ENCODE measurements around the gene CLCN4. TPM values are rescaled to one million over a fixed set of nuclear protein-coding genes. Genes with fewer than 3 reads are reported as not detected.

Gene CLCN4
- total and polyA plus RNA-seq, 8 donors, result 0.35 to 22.3 (median 2.7) TPM; not detected in 1

DNA sequence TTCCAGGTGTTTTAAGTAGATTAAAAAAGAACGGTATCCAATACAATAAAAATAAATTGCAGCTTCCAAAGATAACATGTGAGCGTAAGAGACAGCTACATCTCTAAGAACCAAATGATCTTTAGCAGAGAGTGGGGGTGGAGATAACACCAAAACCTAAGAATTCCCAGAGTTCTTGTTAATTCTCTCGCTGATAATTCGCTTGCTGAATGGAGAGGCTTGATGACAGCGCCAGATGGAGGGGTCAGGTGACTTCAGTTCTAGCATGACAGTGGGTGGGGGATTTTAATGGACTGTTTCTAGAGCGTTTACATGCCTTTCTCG is 2.3 kb downstream of the CLCN4 start:
- no peak overlapping the region for H3K4me3 ChIP-seq
- no peaks in the 10 kb centered on the region for H3K9me3 ChIP-seq
- intact Hi-C loops (cut with DNase I; ENCODE audit: low total_unique reads), result no loop called here
- peaks cover 0 to 26% (median 7%) of the 10 kb centered on the region in 4 donors for H3K4me1 ChIP-seq
- no peak for DNase-seq
- WGBS, 5 donors, result 57 to 81% (median 63%) methylated on average over 7 of the region's 7 CpGs
- TF ChIP-seq POLR2A (IDR thresholded peaks at IDR 0.05), result no peak
- TF ChIP-seq EP300 (IDR thresholded peaks at IDR 0.05), result no peak
- no peak for TF ChIP-seq CTCF (IDR thresholded peaks at IDR 0.05)
- no peak for TF ChIP-seq POLR2AphosphoS5 (IDR thresholded peaks at IDR 0.05)
- peaks cover 5 to 22% (median 6%) of the 10 kb centered on the region in 3 donors for H3K27me3 ChIP-seq
- H3K27ac ChIP-seq, result no peak overlapping the region
- H3K36me3 ChIP-seq, result no peaks in the 10 kb centered on the region

GRCh38 chrX:10160211-10160610 is 3.4 kb downstream of the CLCN4 start:
- Histone ChIP-seq H3K9me3 (no peaks in the 10 kb centered on the region), H3K4me1 (peaks cover 0 to 26% (median 8%) of the 10 kb centered on the region in 4 donors), H3K4me3 (no peak overlapping the region), H3K27ac (no peak overlapping the region), H3K36me3 (no peaks in the 10 kb centered on the region), H3K27me3 (peaks cover 5 to 22% (median 6%) of the 10 kb centered on the region in 3 donors)
- no peak for DNase-seq
- TF ChIP-seq CTCF (IDR thresholded peaks at IDR 0.05), result no peak
- TF ChIP-seq EP300 (IDR thresholded peaks at IDR 0.05), result no peak
- intact Hi-C loops (cut with DNase I; ENCODE audit: low total_unique reads), result no loop called here
- 55 to 76% (median 75%) methylated on average over 9 of the region's 9 CpGs for WGBS, 5 donors

DNA sequence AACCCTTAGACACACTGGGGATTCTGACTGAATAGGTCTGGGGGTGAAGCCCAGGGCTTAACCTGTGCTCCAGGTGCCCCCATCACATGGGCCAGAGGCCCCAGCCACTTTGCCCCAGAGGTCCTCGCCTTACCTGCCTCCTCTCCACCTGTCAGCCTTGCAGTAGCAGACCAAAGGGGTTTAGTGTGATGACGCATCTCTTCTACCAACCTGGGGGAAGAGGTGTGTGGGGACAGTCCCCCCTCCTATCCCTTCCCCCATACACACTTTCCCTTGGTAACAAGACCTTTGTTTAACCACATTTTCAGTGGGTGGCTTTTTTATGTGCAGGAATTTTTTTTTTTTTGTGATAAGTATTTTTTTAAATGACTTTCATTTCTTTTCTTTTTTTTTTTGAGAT is 6.3 kb downstream of the CLCN4 start:
- WGBS, 5 donors, result 63 to 100% (median 82%) methylated on average over 2 of the region's 2 CpGs
- Histone ChIP-seq H3K27me3 (peaks cover 5 to 12% (median 6%) of the 10 kb centered on the region in 3 donors), H3K36me3 (no peaks in the 10 kb centered on the region)

GRCh38 chrX:10164879-10165278 is 8.1 kb downstream of the CLCN4 start:
- DNase-seq, result no peak
- no peaks in the 10 kb centered on the region for H3K9me3 ChIP-seq
- peaks cover 0 to 18% (median 2%) of the 10 kb centered on the region in 4 donors for H3K4me1 ChIP-seq
- H3K27me3 ChIP-seq, result no peaks in the 10 kb centered on the region
- no peaks in the 10 kb centered on the region for H3K36me3 ChIP-seq
- no peak for TF ChIP-seq EP300 (IDR thresholded peaks at IDR 0.05)
- no peak for TF ChIP-seq CTCF (IDR thresholded peaks at IDR 0.05)
- no peak for TF ChIP-seq POLR2AphosphoS5 (IDR thresholded peaks at IDR 0.05)
- H3K27ac ChIP-seq, result no peak overlapping the region
- intact Hi-C loops (cut with DNase I; ENCODE audit: low total_unique reads), result no loop called here
- H3K4me3 ChIP-seq, result no peak overlapping the region
- WGBS, 5 donors, result 88 to 100% (median 92%) methylated on average over 2 to 11 of the region's 11 CpGs

More for the DNA sequence above, 6.3 kb downstream of the CLCN4 start:
- Histone ChIP-seq H3K4me1 (peaks cover 0 to 27% (median 7%) of the 10 kb centered on the region in 4 donors), H3K9me3 (no peaks in the 10 kb centered on the region), H3K4me3 (no peak overlapping the region), H3K27ac (no peak overlapping the region)
- intact Hi-C loops (cut with DNase I; ENCODE audit: low total_unique reads), result no loop called here
- no peak for TF ChIP-seq POLR2A (IDR thresholded peaks at IDR 0.05)
- no peak for DNase-seq

GRCh38 chrX:10165580-10166247 is 8.9 kb downstream of the CLCN4 start:
- WGBS, 5 donors, result 56 to 76% (median 62%) methylated on average over 13 to 18 of the region's 18 CpGs
- H3K4me3 ChIP-seq, result no peak overlapping the region
- peak overlapping the region in 2 of 5 donors; percentile 54 to 60 for H3K27ac ChIP-seq
- TF ChIP-seq CTCF (IDR thresholded peaks at IDR 0.05) (no peak), EP300 (IDR thresholded peaks at IDR 0.05) (no peak), POLR2A (IDR thresholded peaks at IDR 0.05) (no peak), POLR2AphosphoS5 (IDR thresholded peaks at IDR 0.05) (no peak)
- peaks cover 0 to 18% (median 2%) of the 10 kb centered on the region in 4 donors for H3K4me1 ChIP-seq
- H3K36me3 ChIP-seq, result no peaks in the 10 kb centered on the region
- DNase-seq, result peak in 1 of 2 donors; percentile 38
- intact Hi-C loops (cut with DNase I; ENCODE audit: low total_unique reads), result no loop called here
- H3K9me3 ChIP-seq, result no peaks in the 10 kb centered on the region
- no peaks in the 10 kb centered on the region for H3K27me3 ChIP-seq

All from stomach (tissue), 9 donors.